Caco-2 (cell line): ENCODE measurements around the gene NOB1. TPM values are rescaled to one million over a fixed set of nuclear protein-coding genes. Genes with fewer than 3 reads are reported as not detected.

Experiments
- BruUV-seq: library from RNA; stranded (reverse); fragments of 400-500 nt; replicated peaks from 2 replicates; lab custom pipeline; 2021; lab: Mats Ljungman, UMichigan
- CTCF ChIA-PET: fragments of 300-600 bp; sonication (Branson Sonifier 250); formaldehyde crosslinking; loops from one replicate; lab custom pipeline; 2022; ENCODE audit warnings: antibody characterized with exemption; lab: Charles Lee
- POLR2A ChIA-PET: fragments of 300-600 bp; sonication (Branson Sonifier 250); formaldehyde crosslinking; loops from one replicate; lab custom pipeline; 2022; ENCODE audit warnings: antibody characterized with exemption; lab: Charles Lee
- DNase-seq, 2 experiments: peaks; one replicate each; pipeline versions ENCODE4 v3.0.0 to v3.0.0-alpha.2; 2020 to 2022
- H3K27me3 ChIP-seq: replicated peaks from 2 replicates; pipeline ENCODE4 v1.6.0; 2011; ENCODE audit warnings: low read length; ENCODE audit not compliant: control insufficient read depth, insufficient read depth
- H3K36me3 ChIP-seq: 2 replicates; pipeline ENCODE4 v1.5.1; 2011; ENCODE audit warnings: low read length; ENCODE audit not compliant: control insufficient read depth, insufficient read depth
- H3K4me1 ChIP-seq: fragments of 250-450 bp; sonication (Bioruptor Pico); 2 replicates; pipeline ENCODE4 v1.5.1; 2020; ENCODE audit warnings: mild to moderate bottlenecking
- H3K4me3 ChIP-seq: 2 replicates; pipeline ENCODE4 v1.5.1; 2011; ENCODE audit warnings: low read depth, mild to moderate bottlenecking, control low read depth, low read length
- H3K9me3 ChIP-seq: fragments of 250-450 bp; sonication (Bioruptor Pico); 2 replicates; pipeline ENCODE4 v1.5.1; 2020; ENCODE audit warnings: mild to moderate bottlenecking, moderate library complexity
- H3K27ac Mint-ChIP-seq: one replicate; pipeline ENCODE4 v1.8.0; 2022; ENCODE audit warnings: mixed read lengths; ENCODE audit not compliant: unreplicated experiment
- H3K27me3 Mint-ChIP-seq: one replicate; pipeline ENCODE4 v1.8.0; 2022; ENCODE audit warnings: mixed read lengths; ENCODE audit not compliant: insufficient read depth, unreplicated experiment
- H3K36me3 Mint-ChIP-seq: one replicate; pipeline ENCODE4 v1.8.0; 2022; ENCODE audit warnings: mild to moderate bottlenecking, mixed read lengths; ENCODE audit not compliant: insufficient read depth, unreplicated experiment
- H3K4me1 Mint-ChIP-seq: one replicate; pipeline ENCODE4 v1.8.0; 2022; ENCODE audit warnings: low read depth, mixed read lengths; ENCODE audit not compliant: unreplicated experiment
- H3K4me3 Mint-ChIP-seq: one replicate; pipeline ENCODE4 v1.8.0; 2022; ENCODE audit warnings: mild to moderate bottlenecking, moderate library complexity, mixed read lengths; ENCODE audit not compliant: unreplicated experiment
- H3K9me3 Mint-ChIP-seq: one replicate; pipeline ENCODE4 v1.8.0; 2022; ENCODE audit warnings: mixed read lengths; ENCODE audit not compliant: unreplicated experiment
- CTCF ChIP-seq, 2 experiments: fragments of 200-600 bp in 1 of 2; IDR thresholded peaks; 1 replicate in 1 of 2; 2 replicates in 1 of 2; pipeline versions ENCODE4 v1.5.1 to v1.8.0; 2011 to 2022; ENCODE audit warnings: antibody characterized with exemption in 1 of 2, control low read depth in 1 of 2, inconsistent platforms in 1 of 2, low read depth in 1 of 2, low read length in 1 of 2, mild to moderate bottlenecking in 1 of 2, moderate library complexity in 1 of 2; ENCODE audit not compliant: insufficient read depth in 1 of 2, severe bottlenecking in 1 of 2, unreplicated experiment in 1 of 2
- intact Hi-C: fragments of 100-400 bp; cut with micrococcal nuclease; formaldehyde crosslinking; loops from one replicate; pipeline ENCODE4 v1.10.0; 2022; ENCODE audit not compliant: unreplicated experiment
- total RNA-seq: library from RNA; stranded (reverse); gene quantifications from 2 replicates; pipeline ENCODE4 v1.2.3, GENCODE V29; 2022

NOB1 gene
- total RNA-seq, 1 experiment from 2014 or later, result 120 TPM

GRCh38 chr16:69706256-69706974, 48.3 kb downstream of the NOB1 start:
- intact Hi-C loops, result no loop called here
- peaks cover 7% of the 10 kb centered on the region for H3K4me1 ChIP-seq
- H3K27me3 ChIP-seq, result no peaks in the 10 kb centered on the region
- BruUV-seq, result no TSS peak
- Mint-ChIP-seq H3K27me3 (no peaks in the 10 kb centered on the region), H3K9me3 (no peaks in the 10 kb centered on the region), H3K36me3 (peaks cover 82% of the 10 kb centered on the region), H3K4me1 (peaks cover 13% of the 10 kb centered on the region), H3K27ac (no peak overlapping the region), H3K4me3 (no peak overlapping the region)
- H3K36me3 ChIP-seq, result peaks cover 4% of the 10 kb centered on the region
- TF ChIP-seq CTCF (IDR thresholded peaks at IDR 0.05; ENCODE audit: insufficient read depth in 1 of 2, low read depth in 1 of 2, low read length in 1 of 2, severe bottlenecking in 1 of 2, unreplicated experiment in 1 of 2), result no peak
- ChIA-PET POLR2A (no interaction called here), CTCF (interaction anchor here (1.5 kb wide), 1 partner anchor 48 kb away, joined by 4 read pairs; the partner anchor contains the start of gene NOB1)
- DNase-seq, result no peak
- no peak overlapping the region for H3K4me3 ChIP-seq
- no peaks in the 10 kb centered on the region for H3K9me3 ChIP-seq

GRCh38 chr16:69703638-69704037, 51.1 kb downstream of the NOB1 start:
- Histone ChIP-seq H3K9me3 (no peaks in the 10 kb centered on the region), H3K27me3 (no peaks in the 10 kb centered on the region), H3K4me1 (peaks cover 7% of the 10 kb centered on the region), H3K36me3 (peaks cover 1% of the 10 kb centered on the region; the same call in 1 of the 2 replicates), H3K4me3 (no peak overlapping the region)
- no peak overlapping the region for H3K4me3 Mint-ChIP-seq
- no peaks in the 10 kb centered on the region for H3K9me3 Mint-ChIP-seq
- H3K27me3 Mint-ChIP-seq, result no peaks in the 10 kb centered on the region
- intact Hi-C loops, result no loop called here
- no peak overlapping the region for H3K27ac Mint-ChIP-seq
- peaks cover 77% of the 10 kb centered on the region for H3K36me3 Mint-ChIP-seq
- DNase-seq, result no peak
- BruUV-seq, result no TSS peak
- ChIA-PET CTCF (no interaction called here), POLR2A (no interaction called here)
- no peak for TF ChIP-seq CTCF (IDR thresholded peaks at IDR 0.05; ENCODE audit: insufficient read depth in 1 of 2, low read depth in 1 of 2, low read length in 1 of 2, severe bottlenecking in 1 of 2, unreplicated experiment in 1 of 2)
- peaks cover 13% of the 10 kb centered on the region for H3K4me1 Mint-ChIP-seq

GRCh38 chr16:69701866-69702265, 52.9 kb downstream of the NOB1 start:
- Mint-ChIP-seq H3K36me3 (peaks cover 77% of the 10 kb centered on the region), H3K9me3 (no peaks in the 10 kb centered on the region), H3K4me3 (no peak overlapping the region), H3K4me1 (peaks cover 12% of the 10 kb centered on the region), H3K27ac (no peak overlapping the region), H3K27me3 (no peaks in the 10 kb centered on the region)
- CTCF ChIA-PET, result no interaction called here
- H3K36me3 ChIP-seq, result 0 out of 2 replicates have a peak, but pooled peaks cover 2% of the 10 kb centered on the region
- no peak for DNase-seq
- no peaks in the 10 kb centered on the region for H3K9me3 ChIP-seq
- POLR2A ChIA-PET, result no interaction called here
- BruUV-seq, result no TSS peak
- peaks cover 7% of the 10 kb centered on the region for H3K4me1 ChIP-seq
- H3K4me3 ChIP-seq, result no peak overlapping the region
- intact Hi-C loops, result no loop called here
- TF ChIP-seq CTCF (IDR thresholded peaks at IDR 0.05; ENCODE audit: insufficient read depth in 1 of 2, low read depth in 1 of 2, low read length in 1 of 2, severe bottlenecking in 1 of 2, unreplicated experiment in 1 of 2), result no peak
- no peaks in the 10 kb centered on the region for H3K27me3 ChIP-seq
